Activated naive CD8-positive, alpha-beta T cell treated with anti-CD3 and anti-CD28 coated beads, Interleukin-2, amount 50 U/mL, for 24 hours (primary cell): ENCODE measurements around the gene ZMYND8.
"Not testable (repeated sequence)": the region's sequence is repeated elsewhere in the genome, so short reads cannot be mapped to it uniquely, and the experiment has no call there.

Source experiments
- ATAC-seq: fragments of 150-1000 bp; cut with Tn5 transposase; one replicate; pipeline ENCODE4 v1.10.0; 2021
- DNase-seq: peaks from one replicate; pipeline ENCODE4 v3.0.0; 2021
- H3K27ac Mint-ChIP-seq: one replicate; pipeline ENCODE4 v1.8.0; 2021; ENCODE audit warnings: mild to moderate bottlenecking, mixed read lengths
- H3K27me3 Mint-ChIP-seq: one replicate; pipeline ENCODE4 v1.8.0; 2021; ENCODE audit warnings: mixed read lengths
- H3K36me3 Mint-ChIP-seq: one replicate; pipeline ENCODE4 v1.8.0; 2021; ENCODE audit warnings: low read depth, mixed read lengths
- H3K4me1 Mint-ChIP-seq: one replicate; pipeline ENCODE4 v1.8.0; 2021; ENCODE audit warnings: mixed read lengths
- H3K4me3 Mint-ChIP-seq: one replicate; pipeline ENCODE4 v1.8.0; 2021; ENCODE audit warnings: mild to moderate bottlenecking, moderate library complexity, mixed read lengths
- H3K9me3 Mint-ChIP-seq: one replicate; pipeline ENCODE4 v1.8.0; 2021; ENCODE audit warnings: mixed read lengths

The ZMYND8 gene

GRCh38 chr20:47274401-47275108 lies 81.9 kb downstream of the ZMYND8 start:
- peaks cover 50% of the 10 kb centered on the region for H3K36me3 Mint-ChIP-seq
- no peaks in the 10 kb centered on the region for H3K27me3 Mint-ChIP-seq
- H3K27ac Mint-ChIP-seq, result peak overlapping the region; percentile 94
- peak; percentile 14 for DNase-seq
- peak overlapping the region; percentile 58 for H3K4me3 Mint-ChIP-seq
- peaks cover 49% of the 10 kb centered on the region for H3K4me1 Mint-ChIP-seq
- ATAC-seq, result peak; percentile 98
- H3K9me3 Mint-ChIP-seq, result no peaks in the 10 kb centered on the region

- peaks cover 51% of the 10 kb centered on the region for H3K36me3 Mint-ChIP-seq
- H3K9me3 Mint-ChIP-seq, result no peaks in the 10 kb centered on the region
- no peak for DNase-seq
- no peaks in the 10 kb centered on the region for H3K27me3 Mint-ChIP-seq
- H3K4me3 Mint-ChIP-seq, result peak overlapping the region; percentile 58
- peaks cover 49% of the 10 kb centered on the region for H3K4me1 Mint-ChIP-seq
- H3K27ac Mint-ChIP-seq, result peak overlapping the region; percentile 94
- no peak for ATAC-seq
These were observed 82.8 kb downstream of the ZMYND8 start for GRCh38 chr20:47273591-47274235.

GRCh38 chr20:47272893-47273590 lies 83.5 kb downstream of the ZMYND8 start:
- Mint-ChIP-seq H3K4me1 (peaks cover 49% of the 10 kb centered on the region), H3K36me3 (peaks cover 45% of the 10 kb centered on the region), H3K27ac (peak overlapping the region; percentile 94), H3K27me3 (no peaks in the 10 kb centered on the region), H3K9me3 (no peaks in the 10 kb centered on the region), H3K4me3 (peak overlapping the region; percentile 58)
- DNase-seq (peak; percentile 50), ATAC-seq (peak; percentile 72)

- no peak for ATAC-seq
- DNase-seq, result no peak
- Mint-ChIP-seq H3K4me3 (no peak overlapping the region), H3K27ac (no peak overlapping the region), H3K36me3 (peaks cover 40% of the 10 kb centered on the region), H3K4me1 (peaks cover 47% of the 10 kb centered on the region), H3K9me3 (no peaks in the 10 kb centered on the region), H3K27me3 (no peaks in the 10 kb centered on the region)
These were observed 85.4 kb downstream of the ZMYND8 start for GRCh38 chr20:47271046-47271615.

- no peak overlapping the region for H3K4me3 Mint-ChIP-seq
- no peak for ATAC-seq
- H3K27ac Mint-ChIP-seq, result no peak overlapping the region
- peaks cover 34% of the 10 kb centered on the region for H3K36me3 Mint-ChIP-seq
- H3K9me3 Mint-ChIP-seq, result no peaks in the 10 kb centered on the region
- peaks cover 31% of the 10 kb centered on the region for H3K4me1 Mint-ChIP-seq
- H3K27me3 Mint-ChIP-seq, result no peaks in the 10 kb centered on the region
- no peak for DNase-seq
These were observed 87.0 kb downstream of the ZMYND8 start for GRCh38 chr20:47269309-47270165.

GRCh38 chr20:47267621-47268020 lies 88.9 kb downstream of the ZMYND8 start:
- H3K27me3 Mint-ChIP-seq, result no peaks in the 10 kb centered on the region
- H3K9me3 Mint-ChIP-seq, result no peaks in the 10 kb centered on the region
- H3K36me3 Mint-ChIP-seq, result peaks cover 24% of the 10 kb centered on the region
- H3K4me3 Mint-ChIP-seq, result no peak overlapping the region
- DNase-seq, result no peak
- no peak overlapping the region for H3K27ac Mint-ChIP-seq
- H3K4me1 Mint-ChIP-seq, result peaks cover 16% of the 10 kb centered on the region
- ATAC-seq, result no peak

- Mint-ChIP-seq H3K4me1 (peaks cover 20% of the 10 kb centered on the region), H3K36me3 (peaks cover 25% of the 10 kb centered on the region), H3K4me3 (no peak overlapping the region), H3K27ac (no peak overlapping the region), H3K27me3 (no peaks in the 10 kb centered on the region), H3K9me3 (no peaks in the 10 kb centered on the region)
- ATAC-seq (no peak), DNase-seq (no peak)
These were observed 89.5 kb downstream of the ZMYND8 start for GRCh38 chr20:47266847-47267515.

GRCh38 chr20:47265984-47266383 lies 90.5 kb downstream of the ZMYND8 start:
- no peak for ATAC-seq
- Mint-ChIP-seq H3K36me3 (peaks cover 31% of the 10 kb centered on the region), H3K27ac (no peak overlapping the region), H3K27me3 (no peaks in the 10 kb centered on the region), H3K4me1 (peaks cover 22% of the 10 kb centered on the region), H3K9me3 (no peaks in the 10 kb centered on the region), H3K4me3 (no peak overlapping the region)
- DNase-seq, result no peak

- Mint-ChIP-seq H3K27ac (no peak overlapping the region), H3K4me3 (no peak overlapping the region), H3K9me3 (no peaks in the 10 kb centered on the region), H3K4me1 (peaks cover 26% of the 10 kb centered on the region), H3K27me3 (no peaks in the 10 kb centered on the region), H3K36me3 (peaks cover 35% of the 10 kb centered on the region)
- no peak for DNase-seq
- ATAC-seq, result no peak
These were observed 91.3 kb downstream of the ZMYND8 start for GRCh38 chr20:47265214-47265613.

GRCh38 chr20:47264137-47264769 lies 92.2 kb downstream of the ZMYND8 start:
- H3K27me3 Mint-ChIP-seq, DNase-seq, H3K27ac Mint-ChIP-seq, ATAC-seq, H3K4me3 Mint-ChIP-seq, H3K9me3 Mint-ChIP-seq: not testable (repeated sequence)
- Mint-ChIP-seq H3K36me3 (peaks cover 29% of the 10 kb centered on the region), H3K4me1 (peaks cover 33% of the 10 kb centered on the region)

- Mint-ChIP-seq H3K4me1 (peaks cover 40% of the 10 kb centered on the region), H3K4me3 (no peak overlapping the region)
- ATAC-seq, result no peak
These were observed 92.9 kb downstream of the ZMYND8 start for GRCh38 chr20:47263465-47264084.

GRCh38 chr20:47263080-47263464 lies 93.4 kb downstream of the ZMYND8 start:
- DNase-seq, result no peak
- H3K27ac Mint-ChIP-seq, result no peak overlapping the region
- H3K9me3 Mint-ChIP-seq, result no peaks in the 10 kb centered on the region
- H3K36me3 Mint-ChIP-seq, result peaks cover 32% of the 10 kb centered on the region
- no peak overlapping the region for H3K4me3 Mint-ChIP-seq
- no peak for ATAC-seq
- peaks cover 44% of the 10 kb centered on the region for H3K4me1 Mint-ChIP-seq
- H3K27me3 Mint-ChIP-seq, result no peaks in the 10 kb centered on the region

More at GRCh38 chr20:47263465-47264084, 92.9 kb downstream of the ZMYND8 start:
- no peak overlapping the region for H3K27ac Mint-ChIP-seq
- no peaks in the 10 kb centered on the region for H3K9me3 Mint-ChIP-seq
- H3K27me3 Mint-ChIP-seq, result no peaks in the 10 kb centered on the region
- peaks cover 30% of the 10 kb centered on the region for H3K36me3 Mint-ChIP-seq
- no peak for DNase-seq
